ENCODE measurements around the gene LDLRAD4.

LDLRAD4 gene

GRCh38 chr18:13241083-13241892 is 22.7 kb downstream of the LDLRAD4 start:
- Histone ChIP-seq H3K9ac (ENCODE audit: low read depth, low read length) (no peak overlapping the region), H3K4me1 (ENCODE audit: insufficient read depth, low read length) (no peaks in the 10 kb centered on the region; the same call in 1 of the 2 replicates), H3K36me3 (ENCODE audit: insufficient read depth, low read depth, low read length) (no peaks in the 10 kb centered on the region), H3K9me3 (ENCODE audit: insufficient read depth, low read depth, low read length) (no peaks in the 10 kb centered on the region), H3K4me3 (ENCODE audit: low read length) (no peak overlapping the region), H3K27ac (ENCODE audit: low read length) (no peak overlapping the region), H3K27me3 (ENCODE audit: insufficient read depth, low read length) (no peaks in the 10 kb centered on the region)

DNA sequence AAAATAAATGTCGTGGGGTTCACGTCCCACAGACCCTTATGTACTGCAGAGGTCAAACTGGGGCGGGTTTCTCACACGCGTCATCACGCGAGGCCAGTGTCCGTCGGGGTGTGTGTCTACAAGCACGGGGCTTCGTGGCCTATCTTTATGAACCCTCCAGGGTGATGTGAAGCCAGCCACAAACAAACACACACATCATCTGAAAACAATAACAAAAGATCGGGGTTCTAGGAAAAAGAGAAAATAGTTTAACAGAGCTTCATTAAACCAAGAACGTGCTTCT is 23.3 kb downstream of the LDLRAD4 start:
- Histone ChIP-seq H3K9me3 (ENCODE audit: insufficient read depth, low read depth, low read length) (no peaks in the 10 kb centered on the region), H3K4me3 (ENCODE audit: low read length) (no peak overlapping the region), H3K9ac (ENCODE audit: low read depth, low read length) (no peak overlapping the region), H3K27me3 (ENCODE audit: insufficient read depth, low read length) (no peaks in the 10 kb centered on the region), H3K36me3 (ENCODE audit: insufficient read depth, low read depth, low read length) (no peaks in the 10 kb centered on the region), H3K4me1 (ENCODE audit: insufficient read depth, low read length) (no peaks in the 10 kb centered on the region; the same call in 1 of the 2 replicates), H3K27ac (ENCODE audit: low read length) (no peak overlapping the region)

- Histone ChIP-seq H3K9me3 (ENCODE audit: insufficient read depth, low read depth, low read length) (no peaks in the 10 kb centered on the region), H3K27ac (ENCODE audit: low read length) (no peak overlapping the region), H3K4me3 (ENCODE audit: low read length) (no peak overlapping the region), H3K9ac (ENCODE audit: low read depth, low read length) (no peak overlapping the region), H3K4me1 (ENCODE audit: insufficient read depth, low read length) (no peaks in the 10 kb centered on the region; the same call in 1 of the 2 replicates), H3K27me3 (ENCODE audit: insufficient read depth, low read length) (no peaks in the 10 kb centered on the region), H3K36me3 (ENCODE audit: insufficient read depth, low read depth, low read length) (no peaks in the 10 kb centered on the region)
Measured at GRCh38 chr18:13242797-13243196, 24.2 kb downstream of the LDLRAD4 start.

DNA sequence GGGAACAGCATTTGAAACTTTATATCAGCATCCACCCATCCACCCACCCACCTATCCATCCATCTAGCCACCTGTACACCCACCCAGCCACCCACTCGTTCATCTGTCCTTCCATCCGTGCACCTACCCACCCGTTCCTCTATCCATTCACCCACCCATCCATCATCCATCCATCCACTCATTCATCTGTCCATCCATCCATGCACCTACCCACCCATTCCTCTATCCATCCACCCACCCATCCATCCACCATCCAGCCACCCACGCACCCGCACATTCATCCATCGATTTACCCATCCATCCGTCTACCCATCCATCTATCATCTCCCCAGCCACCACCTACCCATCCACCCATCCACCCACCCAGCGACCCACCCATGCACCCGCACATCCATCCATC is 24.8 kb downstream of the LDLRAD4 start:
- no peaks in the 10 kb centered on the region for H3K36me3 ChIP-seq (ENCODE audit: insufficient read depth, low read depth, low read length)
- H3K4me3 ChIP-seq (ENCODE audit: low read length) = no peak overlapping the region
- no peak overlapping the region for H3K9ac ChIP-seq (ENCODE audit: low read depth, low read length)
- H3K9me3 ChIP-seq (ENCODE audit: insufficient read depth, low read depth, low read length) = no peaks in the 10 kb centered on the region
- H3K27me3 ChIP-seq (ENCODE audit: insufficient read depth, low read length) = no peaks in the 10 kb centered on the region
- H3K27ac ChIP-seq (ENCODE audit: low read length) = no peak overlapping the region
- no peaks in the 10 kb centered on the region; the same call in 1 of the 2 replicates for H3K4me1 ChIP-seq (ENCODE audit: insufficient read depth, low read length)

- Histone ChIP-seq H3K36me3 (ENCODE audit: insufficient read depth, low read depth, low read length) (no peaks in the 10 kb centered on the region), H3K9ac (ENCODE audit: low read depth, low read length) (no peak overlapping the region), H3K4me3 (ENCODE audit: low read length) (no peak overlapping the region), H3K27ac (ENCODE audit: low read length) (no peak overlapping the region), H3K4me1 (ENCODE audit: insufficient read depth, low read length) (no peaks in the 10 kb centered on the region; the same call in 1 of the 2 replicates), H3K27me3 (ENCODE audit: insufficient read depth, low read length) (no peaks in the 10 kb centered on the region), H3K9me3 (ENCODE audit: insufficient read depth, low read depth, low read length) (no peaks in the 10 kb centered on the region)
Measured at GRCh38 chr18:13244135-13244534, 25.6 kb downstream of the LDLRAD4 start.

- H3K4me3 ChIP-seq (ENCODE audit: low read length) = no peak overlapping the region
- H3K27me3 ChIP-seq (ENCODE audit: insufficient read depth, low read length) = no peaks in the 10 kb centered on the region
- no peak overlapping the region for H3K9ac ChIP-seq (ENCODE audit: low read depth, low read length)
- no peaks in the 10 kb centered on the region for H3K36me3 ChIP-seq (ENCODE audit: insufficient read depth, low read depth, low read length)
- no peaks in the 10 kb centered on the region for H3K9me3 ChIP-seq (ENCODE audit: insufficient read depth, low read depth, low read length)
- H3K27ac ChIP-seq (ENCODE audit: low read length) = no peak overlapping the region
- no peaks in the 10 kb centered on the region for H3K4me1 ChIP-seq (ENCODE audit: insufficient read depth, low read length)
Measured at GRCh38 chr18:13245481-13246000, 27.0 kb downstream of the LDLRAD4 start.

- H3K4me3 ChIP-seq (ENCODE audit: low read length) = no peak overlapping the region
- H3K36me3 ChIP-seq (ENCODE audit: insufficient read depth, low read depth, low read length) = no peaks in the 10 kb centered on the region
- H3K27me3 ChIP-seq (ENCODE audit: insufficient read depth, low read length) = no peaks in the 10 kb centered on the region
- no peaks in the 10 kb centered on the region for H3K9me3 ChIP-seq (ENCODE audit: insufficient read depth, low read depth, low read length)
- H3K4me1 ChIP-seq (ENCODE audit: insufficient read depth, low read length) = no peaks in the 10 kb centered on the region
- no peak overlapping the region for H3K27ac ChIP-seq (ENCODE audit: low read length)
- H3K9ac ChIP-seq (ENCODE audit: low read depth, low read length) = no peak overlapping the region
Measured at GRCh38 chr18:13246121-13246520, 27.6 kb downstream of the LDLRAD4 start.

- Histone ChIP-seq H3K4me3 (ENCODE audit: low read length) (no peak overlapping the region), H3K36me3 (ENCODE audit: insufficient read depth, low read depth, low read length) (no peaks in the 10 kb centered on the region), H3K9me3 (ENCODE audit: insufficient read depth, low read depth, low read length) (no peaks in the 10 kb centered on the region), H3K9ac (ENCODE audit: low read depth, low read length) (no peak overlapping the region), H3K27ac (ENCODE audit: low read length) (no peak overlapping the region), H3K4me1 (ENCODE audit: insufficient read depth, low read length) (no peaks in the 10 kb centered on the region), H3K27me3 (ENCODE audit: insufficient read depth, low read length) (no peaks in the 10 kb centered on the region)
Measured at GRCh38 chr18:13246591-13246990, 28.0 kb downstream of the LDLRAD4 start.

GRCh38 chr18:13247506-13247905 is 28.9 kb downstream of the LDLRAD4 start:
- Histone ChIP-seq H3K36me3 (ENCODE audit: insufficient read depth, low read depth, low read length) (no peaks in the 10 kb centered on the region), H3K4me3 (ENCODE audit: low read length) (no peak overlapping the region), H3K9ac (ENCODE audit: low read depth, low read length) (no peak overlapping the region), H3K9me3 (ENCODE audit: insufficient read depth, low read depth, low read length) (no peaks in the 10 kb centered on the region), H3K4me1 (ENCODE audit: insufficient read depth, low read length) (no peaks in the 10 kb centered on the region), H3K27ac (ENCODE audit: low read length) (no peak overlapping the region), H3K27me3 (ENCODE audit: insufficient read depth, low read length) (no peaks in the 10 kb centered on the region)

DNA sequence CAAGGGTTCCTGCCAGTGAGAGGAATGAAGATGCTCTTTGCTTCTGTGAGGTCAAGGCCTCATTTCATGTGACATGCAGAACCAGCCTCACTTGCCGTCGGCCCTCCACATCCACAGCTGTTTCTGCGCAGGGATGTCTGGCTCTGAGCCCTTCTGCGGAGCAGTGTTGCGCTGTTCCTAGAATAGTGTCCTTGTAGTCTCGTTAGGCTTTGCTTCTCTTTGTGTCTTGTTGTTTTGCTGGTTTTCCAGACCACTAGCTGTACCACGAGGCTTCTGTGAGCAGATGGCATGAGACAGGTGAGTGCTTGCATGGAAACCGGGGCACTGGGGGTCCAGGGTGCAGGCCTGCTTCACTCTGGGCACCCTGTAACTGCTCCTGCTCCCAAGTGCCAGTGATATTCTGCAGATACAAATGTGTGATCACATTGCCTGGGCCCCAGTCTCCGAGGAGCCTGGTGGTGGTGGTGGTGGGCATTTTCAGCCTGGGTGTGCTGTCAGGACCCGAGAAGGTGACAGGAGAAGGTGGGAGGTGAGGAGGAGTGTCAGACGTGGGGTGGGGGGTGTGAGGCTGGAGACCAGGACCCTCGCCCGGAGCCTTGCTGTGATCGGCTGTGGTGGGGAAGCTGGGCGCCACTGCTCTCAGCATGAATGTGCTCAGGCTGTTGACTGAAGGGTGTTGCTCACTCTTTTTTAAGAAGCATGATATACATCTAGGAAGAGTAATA is 34.3 kb downstream of the LDLRAD4 start:
- Histone ChIP-seq H3K4me3 (ENCODE audit: low read length) (no peak overlapping the region), H3K27ac (ENCODE audit: low read length) (no peak overlapping the region), H3K9me3 (ENCODE audit: insufficient read depth, low read depth, low read length) (no peaks in the 10 kb centered on the region), H3K36me3 (ENCODE audit: insufficient read depth, low read depth, low read length) (no peaks in the 10 kb centered on the region), H3K9ac (ENCODE audit: low read depth, low read length) (no peak overlapping the region), H3K27me3 (ENCODE audit: insufficient read depth, low read length) (no peaks in the 10 kb centered on the region), H3K4me1 (ENCODE audit: insufficient read depth, low read length) (0 out of 2 replicates have a peak, but pooled peaks cover 3% of the 10 kb centered on the region)

DNA sequence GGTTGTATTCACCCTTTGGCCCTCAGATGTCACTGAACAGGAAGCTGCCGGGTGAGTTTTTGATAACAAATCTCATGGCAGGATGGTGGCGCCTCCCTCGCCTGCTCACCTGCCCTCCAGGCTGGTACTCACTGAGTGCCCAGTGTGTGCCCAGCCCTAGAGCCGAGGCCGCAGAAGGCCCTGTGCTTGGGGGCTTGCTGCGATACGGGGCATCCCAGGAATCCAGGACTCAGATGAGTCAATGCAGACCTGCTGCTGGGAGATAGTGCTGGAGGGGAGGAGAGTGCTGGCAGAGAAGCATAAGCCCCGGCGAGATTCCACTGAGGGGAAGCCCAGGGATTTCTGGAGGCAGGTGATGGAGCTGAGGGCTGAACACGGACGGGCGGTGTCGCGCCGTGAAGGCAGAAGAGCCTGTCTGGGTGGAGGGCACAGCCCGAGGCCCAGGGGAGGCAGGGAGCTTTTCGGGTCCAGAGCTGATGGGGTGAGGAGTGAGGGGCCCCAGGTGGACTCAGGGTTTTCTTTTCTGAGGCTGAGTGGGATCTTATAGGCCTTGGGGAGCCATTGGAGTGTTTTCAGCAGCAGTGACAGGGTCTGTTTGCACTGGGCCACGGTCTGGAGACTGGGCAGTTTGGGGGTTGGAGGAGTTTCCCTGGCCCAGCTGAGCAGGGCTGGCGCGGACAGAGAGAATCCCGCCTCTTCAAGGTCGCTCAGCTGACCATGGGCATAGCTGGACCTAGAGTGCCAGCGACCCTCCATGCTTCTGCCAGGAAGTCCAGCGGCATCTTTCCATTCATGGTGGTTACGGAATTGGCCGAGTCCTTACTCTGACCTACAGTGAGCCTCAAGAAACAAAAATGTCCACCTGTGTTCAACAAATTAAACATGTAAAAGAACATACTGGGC is 35.5 kb downstream of the LDLRAD4 start:
- Histone ChIP-seq H3K4me3 (ENCODE audit: low read length) (no peak overlapping the region), H3K36me3 (ENCODE audit: insufficient read depth, low read depth, low read length) (no peaks in the 10 kb centered on the region), H3K9me3 (ENCODE audit: insufficient read depth, low read depth, low read length) (no peaks in the 10 kb centered on the region), H3K4me1 (ENCODE audit: insufficient read depth, low read length) (peaks cover 7% of the 10 kb centered on the region; the same call in 1 of the 2 replicates), H3K27me3 (ENCODE audit: insufficient read depth, low read length) (no peaks in the 10 kb centered on the region), H3K27ac (ENCODE audit: low read length) (no peak overlapping the region), H3K9ac (ENCODE audit: low read depth, low read length) (no peak overlapping the region)

All from iPS-20b (cell line).